GM19397 (cell line): ENCODE measurements around the gene BTBD7.

Experiments
- ATAC-seq: cut with Tn5 transposase; IDR thresholded peaks from one replicate; pipeline ENCODE4 v1.9.1; 2021; ENCODE audit warnings: mild to moderate bottlenecking, moderate library complexity; ENCODE audit not compliant: unreplicated experiment

The BTBD7 gene

GRCh38 chr14:93303659-93304058 is 29.2 kb downstream of the BTBD7 start:
- no peak for ATAC-seq

DNA sequence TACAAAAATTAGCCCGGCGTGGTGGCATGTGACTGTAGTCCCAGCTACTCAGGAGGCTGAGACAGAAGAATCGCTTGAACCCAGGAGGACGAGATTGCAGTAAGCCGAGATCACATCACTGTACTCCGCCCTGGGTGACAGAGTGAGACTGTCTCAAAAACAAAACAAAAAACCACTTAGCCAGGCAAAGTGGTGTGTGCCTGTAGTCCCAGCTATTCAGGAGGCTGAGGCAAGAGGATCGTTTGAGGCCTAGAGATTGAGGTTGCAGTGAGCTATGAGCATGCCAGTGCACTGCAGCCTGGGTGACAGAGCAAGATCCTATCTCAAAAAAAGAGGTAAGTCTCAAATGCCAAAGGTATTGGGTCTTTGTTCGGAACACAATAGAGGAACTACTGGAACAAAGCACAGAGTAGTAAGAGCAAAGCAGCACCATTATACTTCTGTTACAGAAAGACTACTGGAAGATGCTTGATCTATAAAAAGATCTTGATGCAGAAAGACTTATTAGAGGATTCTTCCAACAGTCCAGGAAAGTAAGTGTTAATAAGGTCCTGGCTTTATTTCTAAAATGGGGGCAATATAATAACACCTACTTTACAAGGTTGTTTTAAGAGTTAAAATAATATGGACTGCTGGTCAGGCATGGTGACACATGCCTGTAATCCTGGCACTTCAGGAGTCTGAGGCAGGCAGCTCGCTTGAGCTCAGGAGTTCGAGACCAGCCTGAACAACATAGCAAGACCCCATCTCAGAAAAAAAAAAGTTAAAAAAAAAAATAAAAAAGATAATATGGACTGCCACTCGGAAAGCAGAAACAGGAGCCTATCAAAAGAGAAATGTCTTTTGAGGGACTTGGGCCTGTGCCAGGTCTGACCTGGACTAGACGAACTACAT is 29.9 kb downstream of the BTBD7 start:
- ATAC-seq: no peak

GRCh38 chr14:93301821-93302447 is 30.9 kb downstream of the BTBD7 start:
- no peak for ATAC-seq

DNA sequence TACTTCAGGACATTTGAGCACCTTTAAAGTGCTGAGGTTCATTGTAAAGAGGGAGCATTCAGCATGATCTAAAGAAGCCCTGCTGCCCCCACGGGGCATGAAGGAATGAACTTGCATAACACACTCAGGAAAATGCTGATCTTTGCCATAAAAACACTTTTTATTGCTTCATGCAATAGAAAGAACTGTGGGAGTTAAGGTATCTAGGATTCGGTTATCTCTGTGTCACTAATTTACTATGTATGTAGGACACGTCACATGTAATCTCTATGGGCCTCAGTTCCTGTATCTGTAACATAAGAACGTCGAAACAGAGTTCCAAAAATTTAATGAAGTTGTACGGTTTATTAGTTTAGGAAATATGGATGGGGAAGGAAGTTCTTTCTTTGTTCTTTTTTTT is 33.0 kb downstream of the BTBD7 start:
- ATAC-seq: no peak

DNA sequence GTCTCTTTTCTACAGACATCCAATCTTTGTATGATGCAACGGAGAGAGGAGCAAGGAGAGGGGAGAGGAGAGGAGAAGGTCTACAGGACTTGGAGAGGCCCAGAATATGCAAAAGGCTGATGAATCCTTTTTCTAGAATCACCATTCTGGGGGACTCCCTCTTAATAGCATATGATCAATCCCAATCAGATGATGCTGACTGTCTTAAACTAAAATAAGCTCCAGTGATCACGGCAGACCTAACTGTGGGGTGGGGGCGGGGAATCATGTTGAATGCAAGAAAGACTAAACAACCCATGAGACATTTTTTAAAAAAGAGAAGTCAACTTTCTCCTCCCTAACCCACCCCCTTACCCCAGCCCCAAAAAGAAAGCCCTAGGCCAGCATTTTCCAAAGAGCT is 33.4 kb downstream of the BTBD7 start:
- no peak for ATAC-seq

DNA sequence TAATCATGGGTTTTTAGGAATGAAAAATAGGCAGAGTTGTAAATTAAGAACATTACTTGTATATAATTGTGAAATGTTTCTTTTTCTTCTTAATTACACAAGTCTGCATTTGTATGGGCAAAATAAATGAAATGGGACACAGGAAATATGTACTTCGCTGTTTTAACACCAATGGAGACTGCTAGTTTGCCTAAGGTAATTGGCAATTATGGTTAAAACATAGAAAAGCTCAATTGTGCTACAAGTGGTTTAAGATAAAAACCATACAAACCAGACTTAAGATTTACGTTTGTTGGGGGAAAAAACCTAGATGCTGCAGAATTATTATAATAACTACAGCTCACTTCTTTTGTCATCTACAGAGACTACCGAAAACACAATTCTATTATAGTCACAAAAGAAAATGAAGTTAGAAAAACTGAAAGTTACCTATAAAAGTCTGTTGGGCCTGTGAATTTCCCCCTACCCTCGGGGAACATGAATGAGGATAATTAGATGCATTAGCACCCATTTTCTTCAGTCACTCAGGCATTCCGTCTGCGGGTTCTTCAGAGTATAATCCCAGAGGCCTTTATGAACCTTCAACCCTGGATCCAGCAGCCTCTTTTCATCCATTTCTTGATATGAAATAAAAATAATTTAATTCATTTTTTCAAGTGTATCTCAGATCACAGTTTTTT is 37.2 kb downstream of the BTBD7 start:
- no peak for ATAC-seq

DNA sequence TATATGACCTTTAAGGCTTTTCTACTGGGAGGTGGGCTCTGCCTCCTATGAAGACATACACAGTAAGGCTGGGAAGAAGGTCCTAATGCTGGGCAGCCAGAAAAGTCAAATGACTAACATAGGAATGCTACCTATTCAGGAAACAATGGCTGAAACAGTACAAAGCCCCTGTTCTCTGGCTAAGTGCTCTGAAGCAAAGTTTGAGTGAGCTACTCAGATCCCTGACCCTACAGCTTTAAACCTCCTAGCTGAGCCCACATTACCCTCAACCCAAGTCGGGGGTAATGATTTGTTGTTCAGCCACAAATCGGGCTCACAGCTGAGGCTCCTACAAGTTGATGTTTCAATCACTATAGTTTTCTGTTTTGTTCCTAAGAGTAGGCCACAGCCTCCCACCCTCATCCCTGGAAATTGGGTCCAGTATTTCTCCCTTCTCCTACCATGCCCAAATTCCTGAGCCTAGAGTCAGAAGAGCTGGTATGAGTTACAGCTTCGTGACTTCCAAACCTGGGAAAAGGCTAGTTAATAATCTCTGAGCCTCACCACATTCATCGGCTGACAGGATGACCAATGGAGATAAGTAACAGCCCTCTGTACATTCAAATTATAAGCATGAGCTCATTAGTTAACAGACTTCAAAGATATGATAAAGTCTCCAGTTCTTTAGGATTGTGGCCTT is 46.5 kb downstream of the BTBD7 start:
- no peak for ATAC-seq

- ATAC-seq: no peak
These were observed 47.8 kb downstream of the BTBD7 start for GRCh38 chr14:93285044-93285443.

- no peak for ATAC-seq
These were observed 50.9 kb downstream of the BTBD7 start for GRCh38 chr14:93281937-93282336.

- ATAC-seq: no peak
These were observed 52.1 kb downstream of the BTBD7 start for GRCh38 chr14:93280743-93281142.

- ATAC-seq: no peak
These were observed 56.7 kb downstream of the BTBD7 start for GRCh38 chr14:93276031-93276716.

DNA sequence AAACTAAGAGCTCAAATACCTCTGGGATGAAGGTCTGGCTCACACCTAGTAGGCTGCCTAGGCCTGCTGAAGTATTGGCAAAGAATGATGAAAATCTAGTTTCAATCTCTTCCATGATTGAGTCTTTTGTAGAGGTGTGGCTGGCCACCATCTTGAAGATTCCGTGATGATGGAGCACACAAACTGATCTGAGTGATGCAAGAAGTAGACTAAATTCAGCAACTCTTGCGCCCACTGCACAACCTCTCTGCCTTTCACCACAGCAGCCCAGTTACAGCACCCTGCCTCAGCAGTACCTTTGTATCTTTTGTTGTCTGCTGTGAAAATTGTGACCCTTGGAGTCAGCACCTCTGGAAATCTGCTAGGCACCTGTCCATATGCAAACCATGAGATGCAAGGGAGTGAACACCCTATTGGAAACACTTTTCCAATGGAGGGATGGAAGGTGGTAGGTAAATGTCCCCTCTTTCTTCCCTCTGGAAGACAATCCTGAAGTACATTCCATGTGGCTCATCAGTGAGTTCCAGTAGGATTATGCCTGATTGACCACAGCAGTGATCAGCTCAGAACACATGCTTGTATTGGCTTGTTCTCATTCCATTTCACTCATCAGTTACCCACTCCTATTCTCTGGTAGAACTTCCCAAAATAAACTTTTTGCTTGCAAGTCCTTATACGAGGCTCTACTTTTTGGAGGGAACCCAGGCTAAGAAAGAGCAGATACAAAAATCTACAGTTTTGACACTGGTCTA is 58.6 kb downstream of the BTBD7 start:
- no peak for ATAC-seq

GRCh38 chr14:93271111-93271510 is 61.7 kb downstream of the BTBD7 start:
- ATAC-seq: no peak

GRCh38 chr14:93269341-93270068 is 63.3 kb downstream of the BTBD7 start:
- no peak for ATAC-seq

GRCh38 chr14:93268406-93268805 is 64.4 kb downstream of the BTBD7 start:
- ATAC-seq: no peak

GRCh38 chr14:93267149-93267711 is 65.6 kb downstream of the BTBD7 start:
- no peak for ATAC-seq

GRCh38 chr14:93266127-93266526 is 66.7 kb downstream of the BTBD7 start:
- ATAC-seq: no peak

GRCh38 chr14:93263416-93263815 is 69.4 kb downstream of the BTBD7 start:
- ATAC-seq: no peak

GRCh38 chr14:93262446-93262845 is 70.4 kb downstream of the BTBD7 start:
- ATAC-seq: no peak
